Peyer's patch (tissue), 4 donors: ENCODE measurements around the gene PCBP3. TPM values are rescaled to one million over a fixed set of nuclear protein-coding genes. Genes with fewer than 3 reads are reported as not detected.
"Not testable (repeated sequence)": the region's sequence is repeated elsewhere in the genome, so short reads cannot be mapped to it uniquely, and the experiment has no call there.

Experiments
- DNase-seq, 3 donors: peaks; one replicate each; pipeline ENCODE4 v3.0.0-alpha.2; 2017 to 2019
- H3K27ac ChIP-seq, 4 donors: fragments of 200-600 bp; sonication (generic); one replicate each; pipeline ENCODE4 v1.5.1; 2016 to 2019
- H3K27me3 ChIP-seq, 2 donors: fragments of 200-600 bp; sonication (generic); one replicate each; pipeline ENCODE4 v1.5.1; 2019
- H3K36me3 ChIP-seq, 3 donors: fragments of 200-600 bp; sonication (generic); one replicate each; pipeline ENCODE4 v1.5.1; 2016 to 2019
- H3K4me1 ChIP-seq, 4 donors: fragments of 200-600 bp; sonication (generic); one replicate each; pipeline ENCODE4 v1.5.1; 2016 to 2019
- H3K4me3 ChIP-seq, 4 donors: fragments of 200-600 bp; sonication (generic); 1 replicate in 3 of 4; 2 replicates in 1 of 4; pipeline ENCODE4 v1.5.1; 2016 to 2019; ENCODE audit warnings: mild to moderate bottlenecking in 1 of 4
- H3K9me3 ChIP-seq, 4 donors: fragments of 200-600 bp; sonication (generic); one replicate each; pipeline ENCODE4 v1.5.1; 2016 to 2019; ENCODE audit warnings: mild to moderate bottlenecking in 1 of 4
- POLR2A ChIP-seq, 2 donors: fragments of 450-650 bp; IDR thresholded peaks; one replicate each; pipeline ENCODE4 v1.5.1; 2017; ENCODE audit warnings: antibody characterized with exemption in 2 of 2, mild to moderate bottlenecking in 2 of 2, moderate library complexity in 2 of 2
- total RNA-seq, 4 donors: library from RNA; depleted of rRNA; stranded (reverse); fragments of >200 nt; gene quantifications; one replicate each; pipeline ENCODE4 v1.1.0, GENCODE V29; 2016
- TF ChIP-seq, protein P1 (sequence below), 6 experiments: fragments of 450-650 bp in 4 of 6; fragments of 200-600 bp in 2 of 6; sonication (generic) in 1 of 6; IDR thresholded peaks; one replicate each; pipeline ENCODE4 v1.5.1; 2017 to 2019; ENCODE audit warnings: antibody characterized with exemption in 6 of 6, mild to moderate bottlenecking in 3 of 6, moderate library complexity in 1 of 6

The PCBP3 gene
- total RNA-seq, 4 donors from 2014 or later, result 1.1 to 6.0 (median 4.4) TPM; not detected in 1

DNA sequence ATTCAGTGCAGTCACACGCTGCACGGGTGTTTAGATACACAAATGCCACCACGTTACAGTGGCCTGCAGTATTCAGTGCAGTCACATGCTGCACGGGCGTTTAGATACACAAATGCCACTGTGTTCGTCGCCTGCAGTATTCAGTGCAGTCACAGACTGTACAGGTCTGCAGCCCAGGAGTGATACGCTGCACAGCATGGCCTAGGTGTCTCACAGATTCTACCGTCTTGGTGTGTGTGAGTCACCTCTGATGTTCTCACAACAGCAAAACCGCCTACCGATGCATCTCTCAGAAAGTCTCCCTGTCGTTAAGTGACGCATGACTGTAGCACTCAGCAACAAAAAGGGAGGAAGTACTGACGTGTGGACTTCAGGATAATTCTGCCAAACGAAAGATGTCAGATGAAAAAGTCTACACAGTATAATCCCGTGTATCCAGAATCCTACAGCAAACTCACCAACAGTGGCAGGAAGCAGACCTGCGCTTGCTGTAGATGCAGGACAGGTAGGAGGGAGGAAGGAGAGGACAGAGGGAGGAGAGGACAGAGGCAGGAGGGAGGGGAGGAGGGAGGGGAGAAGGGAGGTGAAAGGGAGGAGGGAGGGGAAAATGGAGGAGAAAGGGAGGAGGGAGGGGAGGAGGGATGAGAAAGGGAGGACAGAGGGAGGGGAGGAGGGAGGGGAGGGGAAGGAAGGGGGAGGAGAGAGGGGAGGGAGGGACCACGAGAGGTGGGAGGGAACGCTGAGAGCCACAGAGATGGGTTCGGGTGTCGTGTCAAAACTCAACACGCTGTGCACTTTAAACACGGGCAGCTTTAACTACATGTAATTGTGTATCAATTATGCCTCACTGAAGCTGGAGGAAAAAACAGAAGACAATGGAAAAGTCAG, 36.3 kb upstream of the PCBP3 start:
- TF ChIP-seq POLR2A (IDR thresholded peaks at IDR 0.05), result no peak
- TF ChIP-seq, protein P1, sequence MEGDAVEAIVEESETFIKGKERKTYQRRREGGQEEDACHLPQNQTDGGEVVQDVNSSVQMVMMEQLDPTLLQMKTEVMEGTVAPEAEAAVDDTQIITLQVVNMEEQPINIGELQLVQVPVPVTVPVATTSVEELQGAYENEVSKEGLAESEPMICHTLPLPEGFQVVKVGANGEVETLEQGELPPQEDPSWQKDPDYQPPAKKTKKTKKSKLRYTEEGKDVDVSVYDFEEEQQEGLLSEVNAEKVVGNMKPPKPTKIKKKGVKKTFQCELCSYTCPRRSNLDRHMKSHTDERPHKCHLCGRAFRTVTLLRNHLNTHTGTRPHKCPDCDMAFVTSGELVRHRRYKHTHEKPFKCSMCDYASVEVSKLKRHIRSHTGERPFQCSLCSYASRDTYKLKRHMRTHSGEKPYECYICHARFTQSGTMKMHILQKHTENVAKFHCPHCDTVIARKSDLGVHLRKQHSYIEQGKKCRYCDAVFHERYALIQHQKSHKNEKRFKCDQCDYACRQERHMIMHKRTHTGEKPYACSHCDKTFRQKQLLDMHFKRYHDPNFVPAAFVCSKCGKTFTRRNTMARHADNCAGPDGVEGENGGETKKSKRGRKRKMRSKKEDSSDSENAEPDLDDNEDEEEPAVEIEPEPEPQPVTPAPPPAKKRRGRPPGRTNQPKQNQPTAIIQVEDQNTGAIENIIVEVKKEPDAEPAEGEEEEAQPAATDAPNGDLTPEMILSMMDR (IDR thresholded peaks at IDR 0.05), result no peak
- Histone ChIP-seq H3K4me1 (no peaks in the 10 kb centered on the region), H3K27me3 (no peaks in the 10 kb centered on the region), H3K27ac (peak overlapping the region in 1 of 4 donors; percentile 35), H3K4me3 (no peak overlapping the region), H3K36me3 (no peaks in the 10 kb centered on the region), H3K9me3 (no peaks in the 10 kb centered on the region)
- DNase-seq, result peak; percentile 15 to 57 (median 15)

GRCh38 chr21:45607909-45608295, 35.6 kb upstream of the PCBP3 start:
- Histone ChIP-seq H3K27me3 (no peaks in the 10 kb centered on the region), H3K27ac (peak overlapping the region in 1 of 4 donors; percentile 35), H3K4me3 (no peak overlapping the region), H3K4me1 (no peaks in the 10 kb centered on the region), H3K9me3 (no peaks in the 10 kb centered on the region), H3K36me3 (no peaks in the 10 kb centered on the region)
- peak in 1 of 3 donors; percentile 37 for DNase-seq
- TF ChIP-seq POLR2A (IDR thresholded peaks at IDR 0.05), result no peak
- TF ChIP-seq, protein P1 (IDR thresholded peaks at IDR 0.05), result no peak

DNA sequence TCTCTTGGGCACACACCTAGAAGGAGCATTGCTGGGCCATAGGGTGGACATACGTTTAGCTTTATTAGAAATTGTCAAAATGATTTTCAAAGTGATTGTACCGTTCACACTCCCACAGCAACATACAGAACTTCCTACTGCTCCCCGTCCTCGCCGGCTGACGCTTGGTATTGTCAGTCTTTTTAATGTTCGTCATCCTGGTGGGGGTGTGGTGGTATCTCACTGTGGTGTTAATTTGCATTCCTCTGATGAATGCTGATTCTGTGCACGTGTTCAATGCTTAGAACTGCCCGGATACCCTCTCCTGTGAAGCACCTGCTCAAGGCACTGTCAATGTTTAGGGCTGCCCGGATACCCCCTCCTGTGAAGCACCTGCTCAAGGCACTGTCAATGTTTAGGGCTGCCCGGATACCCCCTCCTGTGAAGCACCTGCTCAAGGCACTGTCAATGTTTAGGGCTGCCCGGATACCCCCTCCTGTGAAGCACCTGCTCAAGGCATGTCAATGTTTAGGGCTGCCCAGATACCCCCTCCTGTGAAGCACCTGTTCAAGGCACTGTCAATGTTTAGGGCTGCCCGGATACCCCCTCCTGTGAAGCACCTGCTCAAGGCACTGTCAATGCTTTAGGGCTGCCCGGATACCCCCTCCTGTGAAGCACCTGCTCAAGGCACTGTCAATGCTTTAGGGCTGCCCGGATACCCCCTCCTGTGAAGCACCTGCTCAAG, 34.6 kb upstream of the PCBP3 start:
- H3K4me1 ChIP-seq, H3K4me3 ChIP-seq, H3K27me3 ChIP-seq, H3K27ac ChIP-seq, H3K9me3 ChIP-seq, H3K36me3 ChIP-seq: not testable (repeated sequence)
- DNase-seq, result peak; percentile 10 to 37 (median 15)

- H3K4me1 ChIP-seq, H3K27ac ChIP-seq, H3K27me3 ChIP-seq: not testable (repeated sequence)
Measured at GRCh38 chr21:45609616-45610015, 33.9 kb upstream of the PCBP3 start.

GRCh38 chr21:45611296-45611695, 32.2 kb upstream of the PCBP3 start:
- Histone ChIP-seq H3K4me3 (no peak overlapping the region), H3K27ac (no peak overlapping the region), H3K9me3 (no peaks in the 10 kb centered on the region), H3K4me1 (peaks cover 0 to 4% (median 0%) of the 10 kb centered on the region in 4 donors), H3K36me3 (no peaks in the 10 kb centered on the region), H3K27me3 (no peaks in the 10 kb centered on the region)
- TF ChIP-seq POLR2A (IDR thresholded peaks at IDR 0.05), result no peak
- TF ChIP-seq, protein P1 (IDR thresholded peaks at IDR 0.05), result no peak
- peak in 1 of 3 donors; percentile 29 for DNase-seq

More at GRCh38 chr21:45609616-45610015, 33.9 kb upstream of the PCBP3 start:
- not testable (repeated sequence) for H3K4me3 ChIP-seq, H3K9me3 ChIP-seq, H3K36me3 ChIP-seq
- peak in 2 of 3 donors; percentile 10 to 27 for DNase-seq

GRCh38 chr21:45611939-45612664, 31.4 kb upstream of the PCBP3 start:
- Histone ChIP-seq H3K4me3 (no peak overlapping the region), H3K27ac (no peak overlapping the region), H3K27me3 (no peaks in the 10 kb centered on the region), H3K36me3 (no peaks in the 10 kb centered on the region), H3K4me1 (peaks cover 0 to 4% (median 0%) of the 10 kb centered on the region in 4 donors), H3K9me3 (no peaks in the 10 kb centered on the region)
- no peak for TF ChIP-seq POLR2A (IDR thresholded peaks at IDR 0.05)
- TF ChIP-seq, protein P1 (IDR thresholded peaks at IDR 0.05), result no peak
- DNase-seq, result peak in 2 of 3 donors; percentile 50 to 51

DNA sequence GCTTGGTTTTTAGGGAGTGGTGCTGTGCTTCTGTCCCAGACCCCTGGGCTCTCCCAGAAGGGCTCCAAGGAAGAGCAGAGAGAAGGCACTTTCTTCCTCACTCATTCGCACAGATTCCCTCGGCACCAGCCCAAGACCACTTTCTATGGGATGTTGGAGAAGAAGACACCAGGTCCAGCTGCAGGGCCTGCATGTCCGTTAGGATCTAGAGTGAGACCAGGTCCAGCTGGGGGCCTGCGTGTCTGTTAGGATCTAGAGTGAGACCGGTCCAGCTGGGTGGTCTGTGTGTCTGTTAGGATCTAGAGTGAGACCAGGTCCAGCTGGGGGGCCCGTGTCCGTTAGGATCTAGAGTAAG, 30.9 kb upstream of the PCBP3 start:
- H3K36me3 ChIP-seq, H3K4me1 ChIP-seq, H3K27me3 ChIP-seq, H3K27ac ChIP-seq, H3K9me3 ChIP-seq, H3K4me3 ChIP-seq: not testable (repeated sequence)
- DNase-seq, result peak in 2 of 3 donors; percentile 23 to 32
